Coronary artery (tissue), 2 donors: ENCODE measurements around the gene MTM1.

Source experiments
- DNase-seq: peaks from one replicate; pipeline ENCODE4 v3.0.0-alpha.2; 2017; ENCODE audit warnings: low spot score
- H3K27ac ChIP-seq, 2 donors: fragments of 200-600 bp; sonication (generic); one replicate each; pipeline ENCODE4 v1.5.1; 2016 to 2019
- H3K4me3 ChIP-seq: fragments of 200-600 bp; sonication (generic); 2 replicates; pipeline ENCODE4 v1.5.1; 2016; ENCODE audit warnings: mild to moderate bottlenecking, moderate library complexity
- TF ChIP-seq, protein P1 (sequence below): fragments of 200-600 bp; sonication (generic); IDR thresholded peaks from one replicate; pipeline ENCODE4 v1.5.1; 2019; ENCODE audit warnings: antibody characterized with exemption

Gene MTM1

GRCh38 chrX:150700107-150700506 is 131.7 kb downstream of the MTM1 start:
- no peak overlapping the region for H3K27ac ChIP-seq
- no peak for DNase-seq
- no peak overlapping the region for H3K4me3 ChIP-seq
- TF ChIP-seq, protein P1, sequence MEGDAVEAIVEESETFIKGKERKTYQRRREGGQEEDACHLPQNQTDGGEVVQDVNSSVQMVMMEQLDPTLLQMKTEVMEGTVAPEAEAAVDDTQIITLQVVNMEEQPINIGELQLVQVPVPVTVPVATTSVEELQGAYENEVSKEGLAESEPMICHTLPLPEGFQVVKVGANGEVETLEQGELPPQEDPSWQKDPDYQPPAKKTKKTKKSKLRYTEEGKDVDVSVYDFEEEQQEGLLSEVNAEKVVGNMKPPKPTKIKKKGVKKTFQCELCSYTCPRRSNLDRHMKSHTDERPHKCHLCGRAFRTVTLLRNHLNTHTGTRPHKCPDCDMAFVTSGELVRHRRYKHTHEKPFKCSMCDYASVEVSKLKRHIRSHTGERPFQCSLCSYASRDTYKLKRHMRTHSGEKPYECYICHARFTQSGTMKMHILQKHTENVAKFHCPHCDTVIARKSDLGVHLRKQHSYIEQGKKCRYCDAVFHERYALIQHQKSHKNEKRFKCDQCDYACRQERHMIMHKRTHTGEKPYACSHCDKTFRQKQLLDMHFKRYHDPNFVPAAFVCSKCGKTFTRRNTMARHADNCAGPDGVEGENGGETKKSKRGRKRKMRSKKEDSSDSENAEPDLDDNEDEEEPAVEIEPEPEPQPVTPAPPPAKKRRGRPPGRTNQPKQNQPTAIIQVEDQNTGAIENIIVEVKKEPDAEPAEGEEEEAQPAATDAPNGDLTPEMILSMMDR = no peak

DNA sequence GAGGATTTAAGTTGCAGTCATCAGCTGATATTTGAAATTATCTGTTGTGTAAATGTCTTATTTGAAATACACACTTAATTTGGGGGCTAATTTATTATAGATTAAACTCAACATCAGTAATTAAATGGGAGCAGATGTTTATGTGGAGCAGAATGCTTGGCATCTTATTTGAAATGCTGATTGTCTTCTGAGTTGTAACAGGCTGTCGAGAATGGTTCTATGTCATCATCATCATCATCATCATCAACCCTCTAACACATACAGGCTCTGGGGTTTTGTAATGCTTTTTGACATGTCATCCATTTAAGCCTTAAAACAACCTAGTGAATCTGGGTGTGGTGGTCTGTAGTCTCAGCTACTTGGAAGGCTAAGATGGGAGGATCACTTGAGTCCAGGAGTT is 133.0 kb downstream of the MTM1 start:
- no peak for DNase-seq
- H3K27ac ChIP-seq = no peak overlapping the region
- no peak overlapping the region for H3K4me3 ChIP-seq
- TF ChIP-seq, protein P1 = no peak

DNA sequence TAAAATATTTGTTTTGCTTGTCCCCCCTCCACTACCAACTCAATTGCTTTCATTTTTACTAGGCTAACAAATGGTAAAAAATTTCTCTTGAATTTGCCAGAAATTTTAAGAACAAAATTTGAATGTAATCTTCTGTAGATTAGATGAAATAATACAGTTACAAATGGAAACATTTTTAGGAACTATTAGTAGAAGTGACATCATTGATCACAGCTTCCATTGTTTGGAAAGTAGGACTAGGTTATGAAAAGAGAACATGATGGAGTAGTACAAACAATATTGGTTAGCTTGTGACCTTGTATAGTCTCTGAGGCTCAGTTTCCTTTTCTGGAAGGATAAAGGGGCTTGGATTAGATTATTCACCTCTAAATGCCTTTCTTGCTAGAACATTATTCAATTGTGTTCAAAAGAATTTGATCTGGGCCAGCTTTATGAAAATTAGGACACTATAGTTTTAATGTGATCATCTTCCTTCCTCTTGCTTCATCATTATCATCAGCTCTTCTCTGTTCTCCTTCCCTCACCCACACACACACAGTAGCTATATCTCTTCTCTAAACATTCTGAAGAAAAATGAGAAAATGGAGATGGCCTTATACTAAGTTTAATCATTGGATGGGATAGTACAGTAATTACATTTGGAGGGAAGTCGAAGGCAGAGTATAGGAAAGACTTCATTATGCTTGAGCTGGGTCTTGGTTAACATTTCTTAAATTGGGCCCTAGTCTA is 134.7 kb downstream of the MTM1 start:
- DNase-seq = no peak
- Histone ChIP-seq H3K27ac (peak overlapping the region; percentile 11 to 55), H3K4me3 (no peak overlapping the region)
- TF ChIP-seq, protein P1 = no peak

DNA sequence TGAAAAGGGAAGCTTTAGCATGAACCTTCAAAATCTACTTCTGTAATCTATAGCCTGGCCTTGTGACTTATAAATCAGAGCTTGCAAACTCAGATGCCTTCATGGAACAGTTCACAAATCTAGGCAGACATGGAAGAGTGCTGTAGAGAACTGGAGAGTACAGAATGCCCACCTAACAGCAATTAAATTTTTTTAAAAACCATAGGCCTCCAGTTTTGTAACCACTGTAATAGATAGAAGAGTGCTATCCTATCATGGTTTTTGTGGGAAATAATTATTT is 135.2 kb downstream of the MTM1 start:
- TF ChIP-seq, protein P1 = no peak
- no peak for DNase-seq
- Histone ChIP-seq H3K27ac (peak overlapping the region; percentile 11 to 55), H3K4me3 (no peak overlapping the region)

GRCh38 chrX:150704030-150704613 is 135.7 kb downstream of the MTM1 start:
- TF ChIP-seq, protein P1 = no peak
- Histone ChIP-seq H3K27ac (peak overlapping the region; percentile 66 to 72), H3K4me3 (no peak overlapping the region)
- DNase-seq = no peak

DNA sequence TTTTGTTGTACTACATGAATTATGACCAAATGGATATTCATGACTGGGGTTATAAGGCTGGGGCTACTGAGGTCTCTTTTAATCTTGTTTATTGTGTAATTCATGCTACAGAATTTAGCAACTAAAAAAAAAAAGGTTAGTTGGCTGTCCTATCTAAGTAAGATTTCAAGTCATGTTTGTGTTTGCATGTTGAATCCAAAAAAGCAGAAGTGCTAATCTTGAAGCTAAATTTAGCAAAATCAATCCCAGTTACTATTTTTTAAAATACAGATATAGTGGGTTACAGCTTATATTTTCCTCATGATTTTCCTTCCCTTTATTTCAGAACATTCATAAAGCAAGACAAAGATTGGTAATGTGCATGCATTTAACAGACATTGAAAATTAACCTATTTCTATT is 144.2 kb downstream of the MTM1 start:
- TF ChIP-seq, protein P1 = no peak
- Histone ChIP-seq H3K27ac (no peak overlapping the region), H3K4me3 (no peak overlapping the region)
- DNase-seq = no peak

- TF ChIP-seq, protein P1 = no peak
- no peak overlapping the region for H3K27ac ChIP-seq
- H3K4me3 ChIP-seq = no peak overlapping the region
- no peak for DNase-seq
Measured at GRCh38 chrX:150715184-150715583, 146.8 kb downstream of the MTM1 start.
